Natural killer cell (primary cell): ENCODE measurements around the gene RHCE. TPM values are rescaled to one million over a fixed set of nuclear protein-coding genes. Genes with fewer than 3 reads are reported as not detected.
"Not testable (repeated sequence)": the region's sequence is repeated elsewhere in the genome, so short reads cannot be mapped to it uniquely, and the experiment has no call there.

Source experiments
- ATAC-seq, 3 donors: fragments of 150-1000 bp in 2 of 3; fragments of 200-7000 bp in 1 of 3; cut with Tn5 transposase; 1 replicate in 1 of 3; 2 replicates in 2 of 3; pipeline ENCODE4 v1.10.0; 2021; ENCODE audit warnings: mild to moderate bottlenecking in 2 of 3, moderate library complexity in 2 of 3
- DNase-seq, 2 donors: peaks; one replicate each; pipeline versions ENCODE4 v3.0.0 to v3.0.0-alpha.2; 2013 to 2021; ENCODE audit warnings: mixed read lengths in 1 of 2
- H3K27ac ChIP-seq: one replicate; pipeline ENCODE4 v1.5.1; 2013; ENCODE audit warnings: mild to moderate bottlenecking, low read length
- H3K27me3 ChIP-seq: one replicate; pipeline ENCODE4 v1.6.1; 2013; ENCODE audit warnings: low read length; ENCODE audit not compliant: control insufficient read depth, insufficient read depth
- H3K36me3 ChIP-seq: one replicate; pipeline ENCODE4 v1.6.1; 2013; ENCODE audit warnings: low read length; ENCODE audit not compliant: control insufficient read depth, insufficient read depth
- H3K4me1 ChIP-seq: one replicate; pipeline ENCODE4 v1.6.1; 2013; ENCODE audit warnings: low read length; ENCODE audit not compliant: control insufficient read depth, insufficient read depth
- H3K4me3 ChIP-seq: one replicate; pipeline ENCODE4 v1.5.1; 2013; ENCODE audit warnings: low read length
- H3K9me3 ChIP-seq: one replicate; pipeline ENCODE4 v1.6.1; 2013; ENCODE audit warnings: low read length; ENCODE audit not compliant: control insufficient read depth, insufficient read depth
- H3K27ac Mint-ChIP-seq, 2 donors: one replicate each; pipeline ENCODE4 v1.8.0; 2022; ENCODE audit warnings: mild to moderate bottlenecking in 2 of 2, mixed read lengths in 2 of 2, moderate library complexity in 1 of 2
- H3K27me3 Mint-ChIP-seq, 2 donors: one replicate each; pipeline ENCODE4 v1.8.0; 2022; ENCODE audit warnings: low read depth in 2 of 2, mixed read lengths in 2 of 2
- H3K36me3 Mint-ChIP-seq: one replicate; pipeline ENCODE4 v1.8.0; 2022; ENCODE audit warnings: mixed read lengths
- H3K4me1 Mint-ChIP-seq, 2 donors: one replicate each; pipeline ENCODE4 v1.8.0; 2022; ENCODE audit warnings: mixed read lengths in 2 of 2
- H3K4me3 Mint-ChIP-seq: one replicate; pipeline ENCODE4 v1.8.0; 2022; ENCODE audit warnings: mild to moderate bottlenecking, moderate library complexity, mixed read lengths
- H3K9me3 Mint-ChIP-seq, 2 donors: one replicate each; pipeline ENCODE4 v1.8.0; 2022; ENCODE audit warnings: mixed read lengths in 2 of 2
- CTCF ChIP-seq: fragments of 200-600 bp; IDR thresholded peaks from one replicate; pipeline ENCODE4 v1.8.0; 2022; ENCODE audit warnings: antibody characterized with exemption
- WGBS: methylation state at CpG from one replicate; pipeline ENCODE4 v1.1.7; 2013; ENCODE audit warnings: missing lambda C conversion rate; ENCODE audit not compliant: insufficient coverage; 5-methylcytosine and 5-hydroxymethylcytosine counted together
- intact Hi-C: fragments of 100-400 bp; cut with micrococcal nuclease; formaldehyde crosslinking; loops from one replicate; pipeline ENCODE4 v1.14.2; 2022
- total RNA-seq, 4 donors: library from RNA; stranded (reverse); fragments of 120-200 nt in 1 of 4; gene quantifications; one replicate each; pipeline versions ENCODE4 v1.2.3 to v1.2.4, GENCODE V29; 2013 to 2022

The RHCE gene
- total RNA-seq, 3 donors from 2014 or later (not counting 1 experiment from before 2014, with no cell fraction given): not detected

- ATAC-seq: not testable (repeated sequence)
Measured at GRCh38 chr1:25398079-25398478, 22.5 kb downstream of the RHCE start.

DNA sequence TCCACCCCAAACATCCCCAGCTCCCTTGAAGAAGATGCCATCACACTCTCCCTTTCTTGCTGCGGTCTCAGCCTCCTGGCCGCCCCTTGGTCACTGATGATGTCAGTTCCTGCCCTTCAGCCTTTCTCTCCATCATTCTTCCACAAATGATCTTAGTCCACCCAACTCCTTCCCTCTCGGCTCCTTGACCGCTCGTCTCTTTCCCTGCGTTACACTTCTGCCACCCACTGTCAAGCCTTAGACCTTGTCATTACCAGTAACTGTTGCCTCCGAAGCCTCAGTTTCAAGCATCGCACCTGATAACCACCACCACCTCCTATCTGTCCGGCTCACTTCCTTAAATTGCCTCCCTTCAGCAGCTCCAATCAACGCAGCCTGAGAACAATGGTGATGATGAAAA, 23.1 kb downstream of the RHCE start:
- H3K27me3 Mint-ChIP-seq: peaks cover 11 to 17% of the 10 kb centered on the region in 2 donors
- WGBS: 87% methylated on average over 2 of the region's 10 CpGs
- intact Hi-C loops, H3K36me3 Mint-ChIP-seq, ATAC-seq, H3K9me3 ChIP-seq, H3K27ac ChIP-seq, H3K4me3 Mint-ChIP-seq, DNase-seq, H3K27ac Mint-ChIP-seq, H3K4me3 ChIP-seq, H3K9me3 Mint-ChIP-seq, H3K4me1 Mint-ChIP-seq, H3K36me3 ChIP-seq, H3K27me3 ChIP-seq, H3K4me1 ChIP-seq: not testable (repeated sequence)

More at GRCh38 chr1:25398079-25398478, 22.5 kb downstream of the RHCE start:
- WGBS: no CpG with 5 or more reads among the region's 2 CpGs
- H3K36me3 ChIP-seq, H3K4me1 Mint-ChIP-seq, H3K4me3 ChIP-seq, H3K4me1 ChIP-seq, H3K27me3 ChIP-seq, H3K9me3 ChIP-seq, H3K27ac Mint-ChIP-seq, H3K27ac ChIP-seq, H3K4me3 Mint-ChIP-seq, H3K9me3 Mint-ChIP-seq, intact Hi-C loops, DNase-seq, H3K36me3 Mint-ChIP-seq: not testable (repeated sequence)
- peaks cover 11 to 17% of the 10 kb centered on the region in 2 donors for H3K27me3 Mint-ChIP-seq

GRCh38 chr1:25392841-25393240, 27.8 kb downstream of the RHCE start:
- peaks cover 0 to 6% of the 10 kb centered on the region in 2 donors for H3K27me3 Mint-ChIP-seq
- H3K4me1 Mint-ChIP-seq: peaks cover 0 to 6% of the 10 kb centered on the region in 2 donors
- no peaks in the 10 kb centered on the region for H3K36me3 Mint-ChIP-seq
- H3K27ac Mint-ChIP-seq: no peak overlapping the region
- Histone ChIP-seq H3K9me3 (no peaks in the 10 kb centered on the region), H3K27ac (no peak overlapping the region), H3K36me3 (no peaks in the 10 kb centered on the region), H3K4me3 (no peak overlapping the region), H3K4me1 (no peaks in the 10 kb centered on the region), H3K27me3 (no peaks in the 10 kb centered on the region)
- 91% methylated on average over 3 of the region's 6 CpGs for WGBS
- intact Hi-C loops: no loop called here
- TF ChIP-seq CTCF: no peak
- no peak for DNase-seq
- ATAC-seq: no peak
- H3K9me3 Mint-ChIP-seq: no peaks in the 10 kb centered on the region
- no peak overlapping the region for H3K4me3 Mint-ChIP-seq

DNA sequence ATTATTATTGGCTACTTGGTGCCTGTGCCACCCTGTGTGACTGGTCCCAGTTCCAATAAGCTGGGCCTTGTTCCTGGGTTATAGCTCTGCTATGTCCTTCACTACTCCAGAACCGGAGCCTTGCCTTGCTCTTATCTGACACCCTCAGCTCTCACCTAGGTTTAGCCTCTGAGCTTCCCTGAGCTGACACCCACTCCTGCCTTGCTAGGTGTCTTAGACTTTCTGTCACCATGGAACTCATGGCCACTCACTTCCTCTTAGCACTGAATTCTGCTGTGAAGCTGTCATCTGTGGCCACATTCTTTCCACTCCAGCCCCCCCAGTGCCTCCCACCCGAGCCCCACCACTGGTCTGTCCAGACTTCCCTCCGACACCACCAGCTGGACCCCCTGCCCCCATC, 30.9 kb downstream of the RHCE start:
- H3K9me3 Mint-ChIP-seq, H3K27ac ChIP-seq, H3K27me3 Mint-ChIP-seq, H3K27me3 ChIP-seq, H3K4me3 Mint-ChIP-seq, H3K4me1 ChIP-seq, H3K36me3 Mint-ChIP-seq, H3K4me3 ChIP-seq, H3K4me1 Mint-ChIP-seq, DNase-seq, H3K9me3 ChIP-seq, ATAC-seq, intact Hi-C loops, H3K36me3 ChIP-seq: not testable (repeated sequence)
- WGBS: 31% methylated on average over 3 of the region's 3 CpGs
- H3K27ac Mint-ChIP-seq: peak overlapping the region in 1 of 2 donors; percentile 50

DNA sequence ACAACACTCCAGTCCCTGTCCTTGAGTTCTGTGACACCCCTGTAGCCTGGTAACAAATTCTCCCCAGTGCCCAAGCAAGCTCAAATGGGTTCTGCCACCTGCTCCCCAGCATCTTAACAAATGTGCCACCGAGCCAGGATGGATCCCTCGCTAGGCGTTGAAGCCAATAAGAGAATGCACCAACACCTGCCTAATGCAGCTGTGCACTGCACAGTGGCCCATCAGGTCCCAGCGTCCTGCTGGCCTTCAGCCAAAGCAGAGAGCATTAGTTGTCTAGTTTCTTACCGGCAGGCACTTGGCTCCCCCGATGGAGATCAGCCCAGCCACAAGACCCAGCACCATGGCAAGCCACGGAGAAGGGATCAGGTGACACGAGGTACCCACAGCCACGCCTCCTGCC, 31.9 kb downstream of the RHCE start:
- H3K36me3 ChIP-seq, H3K4me3 ChIP-seq, H3K4me3 Mint-ChIP-seq, ATAC-seq, H3K27ac Mint-ChIP-seq, H3K27ac ChIP-seq, intact Hi-C loops, H3K4me1 ChIP-seq, H3K36me3 Mint-ChIP-seq, H3K4me1 Mint-ChIP-seq, H3K27me3 Mint-ChIP-seq, H3K9me3 ChIP-seq, DNase-seq, H3K27me3 ChIP-seq, H3K9me3 Mint-ChIP-seq: not testable (repeated sequence)
- 83% methylated on average over 6 of the region's 9 CpGs for WGBS

GRCh38 chr1:25387096-25387495, 33.5 kb downstream of the RHCE start:
- H3K4me1 ChIP-seq, H3K36me3 Mint-ChIP-seq, H3K4me1 Mint-ChIP-seq, H3K4me3 ChIP-seq, H3K9me3 ChIP-seq, DNase-seq, H3K27me3 ChIP-seq, H3K36me3 ChIP-seq, H3K27me3 Mint-ChIP-seq, H3K4me3 Mint-ChIP-seq, ATAC-seq, H3K27ac ChIP-seq, H3K9me3 Mint-ChIP-seq, H3K27ac Mint-ChIP-seq, intact Hi-C loops: not testable (repeated sequence)
- 97% methylated on average over 4 of the region's 4 CpGs for WGBS

DNA sequence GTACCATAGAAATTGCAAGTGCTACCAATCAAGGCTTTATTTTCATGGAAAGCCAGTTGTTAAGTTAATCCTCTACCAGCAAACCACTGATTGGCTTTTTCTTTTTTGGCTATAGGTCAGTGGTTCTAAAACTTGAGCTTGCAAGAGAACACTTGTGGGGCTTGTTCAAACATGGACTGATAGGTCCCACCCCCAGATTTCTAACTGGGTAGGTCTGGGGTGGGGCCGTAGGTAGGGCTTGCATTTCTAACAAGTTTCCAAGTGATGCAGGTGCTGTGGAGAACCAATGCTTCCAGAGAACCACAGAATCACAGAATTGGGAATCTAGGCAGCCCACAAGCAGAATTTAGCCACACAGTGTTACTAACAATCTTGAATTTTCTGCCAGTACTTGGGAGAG, 36.8 kb downstream of the RHCE start:
- H3K4me1 ChIP-seq, ATAC-seq, H3K9me3 Mint-ChIP-seq, H3K4me3 Mint-ChIP-seq, DNase-seq, H3K27me3 Mint-ChIP-seq, H3K27ac Mint-ChIP-seq, H3K4me3 ChIP-seq, H3K4me1 Mint-ChIP-seq, H3K9me3 ChIP-seq, H3K36me3 Mint-ChIP-seq, intact Hi-C loops, H3K27me3 ChIP-seq, H3K27ac ChIP-seq, H3K36me3 ChIP-seq: not testable (repeated sequence)
- WGBS: no CpG with 5 or more reads among the region's 1 CpG
